K562 (cell line): ENCODE results near the gene LRRC61. TPM values are rescaled to one million over a fixed set of nuclear protein-coding genes. Genes with fewer than 3 reads are reported as not detected.

ENCODE experiments used
- ARNT ChIP-seq, 2 experiments: fragments of 450-650 bp; IDR thresholded peaks; 2 replicates each; pipeline ENCODE4 v1.6.1; 2016; ENCODE audit warnings: mild to moderate bottlenecking in 1 of 2
- ATF7 ChIP-seq: fragments of 450-650 bp; IDR thresholded peaks from 2 replicates; pipeline ENCODE4 v1.7.1; 2014; ENCODE audit warnings: mild to moderate bottlenecking, moderate library complexity
- EGR1 ChIP-seq: fragments of 450-650 bp; conservative IDR thresholded peaks from 2 replicates; pipeline ENCODE4 v1.6.1; 2017; ENCODE audit warnings: mild to moderate bottlenecking
- ELF2 ChIP-seq: fragments of 250-450 bp; sonication (Bioruptor Pico); IDR thresholded peaks from 2 replicates; pipeline ENCODE4 v1.5.0; 2021; ENCODE audit warnings: mild to moderate bottlenecking
- EP300 ChIP-seq: IDR thresholded peaks from 2 replicates; pipeline ENCODE4 v1.6.1; 2012; ENCODE audit warnings: low read length, improper control_type of control experiment
- FOXA3 ChIP-seq, 2 experiments: fragments of 450-650 bp in 1 of 2; sonication (generic) in 1 of 2; formaldehyde crosslinking; IDR thresholded peaks in 1 of 2; conservative IDR thresholded peaks in 1 of 2; 2 replicates each; pipeline versions ENCODE4 v1.4.0 to v1.8.0; 2020 to 2022; ENCODE audit warnings: mild to moderate bottlenecking in 2 of 2, missing genetic modification reagents in 1 of 2
- GATA2 ChIP-seq: sonication (generic); formaldehyde crosslinking; IDR thresholded peaks from 2 replicates; pipeline ENCODE4 v1.4.0; 2020; ENCODE audit warnings: mild to moderate bottlenecking, missing genetic modification reagents
- JUND ChIP-seq, 2 experiments: IDR thresholded peaks; 2 replicates in 1 of 2; 3 replicates in 1 of 2; pipeline ENCODE4 v1.6.1; 2011; ENCODE audit warnings: borderline replicate concordance in 2 of 2, low read depth in 2 of 2, low read length in 2 of 2, improper control_type of control experiment in 1 of 2, missing biosample characterization in 1 of 2, missing genetic modification characterization in 1 of 2, missing genetic modification reagents in 1 of 2
- KDM5B ChIP-seq: fragments of 200-600 bp; sonication (generic); IDR thresholded peaks from 2 replicates; pipeline ENCODE4 v1.6.1; 2012; ENCODE audit warnings: low read depth, mild to moderate bottlenecking, moderate library complexity, low read length, control low read depth, inconsistent platforms; ENCODE audit not compliant: insufficient replicate concordance
- MEIS2 ChIP-seq: fragments of 450-650 bp; IDR thresholded peaks from 2 replicates; pipeline ENCODE4 v1.6.1; 2014; ENCODE audit warnings: mild to moderate bottlenecking; ENCODE audit not compliant: partially characterized antibody
- MYNN ChIP-seq, 2 experiments: sonication (generic); formaldehyde crosslinking in 1 of 2; IDR thresholded peaks; 2 replicates each; pipeline versions ENCODE4 v1.5.0 to v1.6.1; 2016 to 2020; ENCODE audit warnings: antibody characterized with exemption in 1 of 2, missing genetic modification reagents in 1 of 2
- NUFIP1 ChIP-seq: fragments of 450-650 bp; IDR thresholded peaks from 2 replicates; pipeline ENCODE4 v1.6.1; 2018; ENCODE audit not compliant: partially characterized antibody
- PHB2 ChIP-seq: fragments of 450-650 bp; IDR thresholded peaks from 2 replicates; pipeline ENCODE4 v1.6.1; 2017; ENCODE audit warnings: low read depth
- RFX5 ChIP-seq: IDR thresholded peaks from 2 replicates; pipeline ENCODE4 v1.6.1; 2011; ENCODE audit warnings: low read depth, mild to moderate bottlenecking, improper control_type of control experiment, low read length
- SMAD3 ChIP-seq: fragments of 450-650 bp; formaldehyde crosslinking; conservative IDR thresholded peaks from 2 replicates; pipeline ENCODE4 v1.4.0; 2020; ENCODE audit warnings: mild to moderate bottlenecking
- SMARCA4 ChIP-seq: fragments of 450-650 bp; IDR thresholded peaks from 2 replicates; pipeline ENCODE4 v1.6.1; 2016
- SMARCC2 ChIP-seq: fragments of 450-650 bp; IDR thresholded peaks from 2 replicates; pipeline ENCODE4 v1.6.1; 2017; ENCODE audit warnings: antibody characterized with exemption, moderate library complexity, mild to moderate bottlenecking, low read depth
- polyA plus RNA-seq, 8 experiments: library from polyadenylated mRNA; depleted of rRNA in 4 of 8; stranded (reverse) in 5 of 8; unstranded in 3 of 8; fragments of >200 nt; fragmentation: Nextera tagmentation in 2 of 8; fragmentation: Illumina TruSeq in 1 of 8; extraction: Ambion mirVana in 2 of 8; extraction: Trizol in 1 of 8; gene quantifications; 2 replicates each; pipeline versions ENCODE4 v1.2.1 to v1.2.3, GENCODE V29; 2011 to 2014; ENCODE audit warnings: inconsistent platforms in 1 of 8, missing spikeins in 1 of 8
- total RNA-seq, 7 experiments: library from RNA; depleted of rRNA in 6 of 7; stranded (reverse); fragments of >200 nt in 6 of 7; fragmentation: Illumina TruSeq in 2 of 7; extraction: Trizol in 2 of 7; gene quantifications; 2 replicates each; pipeline versions ENCODE4 v1.2.1 to v1.2.3, GENCODE V29; 2011 to 2021; ENCODE audit warnings: low replicate concordance in 1 of 7
- TF ChIP-seq, protein P1 (sequence below): fragments of 250-450 bp; sonication (Bioruptor Pico); IDR thresholded peaks from 2 replicates; pipeline ENCODE4 v1.5.0; 2020; ENCODE audit warnings: mild to moderate bottlenecking
- TF ChIP-seq, protein P2 (sequence below): fragments of 450-650 bp; IDR thresholded peaks from 2 replicates; pipeline ENCODE4 v1.6.1; 2016

LRRC61 gene
- total and polyA plus RNA-seq, 9 of the 15 experiments (the other 6 are each of a cell fraction or from before 2014, with no cell fraction given): 1.3 to 55.2 (median 35.2) TPM

DNA sequence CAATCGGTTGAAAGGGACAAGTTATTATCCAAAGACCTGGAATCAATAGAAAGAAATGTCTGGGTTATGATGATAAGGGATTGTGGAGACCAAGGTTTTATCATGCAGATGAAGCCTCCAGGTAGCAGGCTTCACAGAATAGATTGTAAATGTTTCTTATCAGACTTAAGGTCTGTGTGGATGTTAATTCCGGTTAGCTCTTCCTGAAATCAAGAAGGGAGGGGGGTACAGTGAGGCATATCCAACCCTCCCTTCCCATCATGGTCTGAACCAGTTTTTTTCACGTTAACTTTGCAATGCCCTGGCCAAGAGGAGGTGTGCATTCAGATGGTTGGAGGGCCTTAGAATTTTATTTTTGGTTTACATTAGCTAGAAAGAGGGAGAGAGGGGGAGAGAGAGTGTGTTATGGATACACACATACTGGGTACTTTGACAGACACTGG, 9.8 kb upstream of the LRRC61 start (continued):
- TF ChIP-seq JUND (IDR thresholded peaks at IDR 0.05; ENCODE audit: borderline replicate concordance, low read depth, low read length): 0 out of 2 replicates have a peak, but pooled peaks have one; percentile 76
- TF ChIP-seq JUND (tag; IDR thresholded peaks at IDR 0.05; ENCODE audit: borderline replicate concordance, low read depth, low read length): peak; percentile 68; the same call in 1 of the 3 replicates
- no peak; a peak in 2 of 4 replicates for TF ChIP-seq ARNT (IDR thresholded peaks at IDR 0.05)
- TF ChIP-seq, protein P1, sequence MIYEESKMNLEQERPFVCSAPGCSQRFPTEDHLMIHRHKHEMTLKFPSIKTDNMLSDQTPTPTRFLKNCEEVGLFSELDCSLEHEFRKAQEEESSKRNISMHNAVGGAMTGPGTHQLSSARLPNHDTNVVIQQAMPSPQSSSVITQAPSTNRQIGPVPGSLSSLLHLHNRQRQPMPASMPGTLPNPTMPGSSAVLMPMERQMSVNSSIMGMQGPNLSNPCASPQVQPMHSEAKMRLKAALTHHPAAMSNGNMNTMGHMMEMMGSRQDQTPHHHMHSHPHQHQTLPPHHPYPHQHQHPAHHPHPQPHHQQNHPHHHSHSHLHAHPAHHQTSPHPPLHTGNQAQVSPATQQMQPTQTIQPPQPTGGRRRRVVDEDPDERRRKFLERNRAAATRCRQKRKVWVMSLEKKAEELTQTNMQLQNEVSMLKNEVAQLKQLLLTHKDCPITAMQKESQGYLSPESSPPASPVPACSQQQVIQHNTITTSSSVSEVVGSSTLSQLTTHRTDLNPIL: no peak
- peak; percentile 96 for TF ChIP-seq EP300
- peak; percentile 91 for TF ChIP-seq SMARCA4
- TF ChIP-seq, protein P2, sequence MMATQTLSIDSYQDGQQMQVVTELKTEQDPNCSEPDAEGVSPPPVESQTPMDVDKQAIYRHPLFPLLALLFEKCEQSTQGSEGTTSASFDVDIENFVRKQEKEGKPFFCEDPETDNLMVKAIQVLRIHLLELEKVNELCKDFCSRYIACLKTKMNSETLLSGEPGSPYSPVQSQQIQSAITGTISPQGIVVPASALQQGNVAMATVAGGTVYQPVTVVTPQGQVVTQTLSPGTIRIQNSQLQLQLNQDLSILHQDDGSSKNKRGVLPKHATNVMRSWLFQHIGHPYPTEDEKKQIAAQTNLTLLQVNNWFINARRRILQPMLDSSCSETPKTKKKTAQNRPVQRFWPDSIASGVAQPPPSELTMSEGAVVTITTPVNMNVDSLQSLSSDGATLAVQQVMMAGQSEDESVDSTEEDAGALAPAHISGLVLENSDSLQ: peak; percentile 24; the same call in 1 of the 2 replicates
- TF ChIP-seq SMAD3 (CRISPR knock-in tag): no peak
- no peak for TF ChIP-seq ELF2
- 0 out of 2 replicates have a peak, but pooled peaks have one; percentile 5 for TF ChIP-seq MYNN (IDR thresholded peaks at IDR 0.05)
- no peak for TF ChIP-seq MYNN (CRISPR knock-in tag; IDR thresholded peaks at IDR 0.05)
- TF ChIP-seq NUFIP1: no peak
- TF ChIP-seq ATF7: peak; percentile 76
- no peak for TF ChIP-seq RFX5
- peak; percentile 82 for TF ChIP-seq PHB2
- TF ChIP-seq EGR1: no peak
- peak; percentile 91 for TF ChIP-seq GATA2 (CRISPR knock-in tag)
- TF ChIP-seq KDM5B: peak; percentile 73
- TF ChIP-seq FOXA3 (CRISPR knock-in tag; conservative IDR thresholded peaks at IDR 0.05 in 1 of 2, IDR thresholded peaks at IDR 0.05 in 1 of 2): 0 out of 4 replicates have a peak, but pooled peaks of 1 of the 2 experiments have one; percentile 5
- TF ChIP-seq SMARCC2: peak; percentile 86; the same call in 1 of the 2 replicates
- TF ChIP-seq MEIS2: peak; percentile 10
